Neural progenitor cell (in vitro differentiated cells): Measurements from ENCODE around the gene SMARCC1. TPM values are rescaled to one million over a fixed set of nuclear protein-coding genes. Genes with fewer than 3 reads are reported as not detected.
A peak's percentile ranks its signal among the peaks of the same experiment; 100 is the strongest.

Experiments used
- DNase-seq: peaks from one replicate; pipeline ENCODE4 v3.0.0-alpha.2; 2016; ENCODE audit warnings: low spot score
- H2AFZ ChIP-seq: fragments of 200-600 bp; sonication (generic); replicated peaks from 2 replicates; pipeline ENCODE4 v1.6.1; 2016; ENCODE audit warnings: antibody characterized with exemption
- H3F3A ChIP-seq: fragments of 200-600 bp; sonication (generic); 2 replicates; pipeline ENCODE4 v1.6.1; 2016; ENCODE audit warnings: antibody characterized with exemption, low read depth
- H3K27ac ChIP-seq: fragments of 200-600 bp; sonication (generic); 2 replicates; pipeline ENCODE4 v1.5.1; 2016; ENCODE audit warnings: mild to moderate bottlenecking
- H3K27me3 ChIP-seq: fragments of 200-600 bp; sonication (generic); 2 replicates; pipeline ENCODE4 v1.6.1; 2016; ENCODE audit warnings: mild to moderate bottlenecking, moderate library complexity
- H3K36me3 ChIP-seq: fragments of 200-600 bp; sonication (generic); 2 replicates; pipeline ENCODE4 v1.5.1; 2016
- H3K4me1 ChIP-seq: fragments of 200-600 bp; sonication (generic); 2 replicates; pipeline ENCODE4 v1.6.1; 2016; ENCODE audit warnings: mixed run types
- H3K4me2 ChIP-seq: fragments of 200-600 bp; sonication (generic); 2 replicates; pipeline ENCODE4 v1.6.1; 2016
- H3K4me3 ChIP-seq: fragments of 200-600 bp; sonication (generic); 2 replicates; pipeline ENCODE4 v1.5.1; 2016
- H3K79me2 ChIP-seq: fragments of 200-600 bp; sonication (generic); 2 replicates; pipeline ENCODE4 v1.6.1; 2016; ENCODE audit warnings: low read depth
- H3K9ac ChIP-seq: fragments of 200-600 bp; sonication (generic); 2 replicates; pipeline ENCODE4 v1.6.1; 2016
- H3K9me3 ChIP-seq: fragments of 200-600 bp; sonication (generic); 2 replicates; pipeline ENCODE4 v1.5.1; 2016; ENCODE audit warnings: low read depth
- H4K20me1 ChIP-seq: fragments of 200-600 bp; sonication (generic); 2 replicates; pipeline ENCODE4 v1.6.1; 2016; ENCODE audit warnings: low read depth
- H3K27ac Mint-ChIP-seq: 3 replicates; pipeline ENCODE4 v1.8.0; 2021; ENCODE audit warnings: mixed read lengths
- H3K27me3 Mint-ChIP-seq: 2 replicates; pipeline ENCODE4 v1.8.0; 2022; ENCODE audit warnings: low read depth, mild to moderate bottlenecking, inconsistent platforms, moderate library complexity, mixed read lengths; ENCODE audit not compliant: insufficient read depth
- H3K36me3 Mint-ChIP-seq: 3 replicates; pipeline ENCODE4 v1.8.0; 2021; ENCODE audit warnings: mixed read lengths
- H3K4me1 Mint-ChIP-seq: 3 replicates; pipeline ENCODE4 v1.8.0; 2021; ENCODE audit warnings: mixed read lengths
- H3K4me3 Mint-ChIP-seq: 3 replicates; pipeline ENCODE4 v1.8.0; 2021; ENCODE audit warnings: mild to moderate bottlenecking, moderate library complexity, mixed read lengths
- H3K9me3 Mint-ChIP-seq: 3 replicates; pipeline ENCODE4 v1.8.0; 2020; ENCODE audit warnings: mixed read lengths
- CTCF ChIP-seq: fragments of 200-600 bp; sonication (generic); IDR thresholded peaks from 2 replicates; pipeline ENCODE4 v1.5.1; 2017; ENCODE audit warnings: antibody characterized with exemption, mild to moderate bottlenecking
- EZH2 ChIP-seq: fragments of 200-600 bp; sonication (generic); IDR thresholded peaks from 2 replicates; pipeline ENCODE4 v1.6.1; 2017; ENCODE audit warnings: antibody characterized with exemption, mild to moderate bottlenecking, moderate library complexity
- EZH2phosphoT487 ChIP-seq: fragments of 200-600 bp; sonication (generic); IDR thresholded peaks from 2 replicates; pipeline ENCODE4 v1.6.1; 2017; ENCODE audit warnings: antibody characterized with exemption
- total RNA-seq: library from RNA; depleted of rRNA; stranded (reverse); fragments of >200 nt; gene quantifications from 2 replicates; pipeline ENCODE4 v1.2.3, GENCODE V29; 2015; ENCODE audit warnings: low replicate concordance

The SMARCC1 gene
- total RNA-seq, 1 donor from 2014 or later: 175 TPM

- Histone ChIP-seq H3K4me3 (no peak overlapping the region), H3K36me3 (peaks cover 5% of the 10 kb centered on the region), H4K20me1 (peaks cover 94% of the 10 kb centered on the region), H2AFZ (no peak overlapping the region), H3K4me2 (no peak overlapping the region), H3F3A (peaks cover 37% of the 10 kb centered on the region), H3K9ac (no peak overlapping the region), H3K9me3 (no peaks in the 10 kb centered on the region), H3K27me3 (no peaks in the 10 kb centered on the region), H3K27ac (peak overlapping the region; percentile 24), H3K4me1 (no peaks in the 10 kb centered on the region), H3K79me2 (peaks cover 100% of the 10 kb centered on the region)
- DNase-seq: no peak
- Mint-ChIP-seq H3K4me1 (no peaks in the 10 kb centered on the region), H3K27ac (no peak overlapping the region), H3K36me3 (peaks cover 22% of the 10 kb centered on the region), H3K27me3 (no peaks in the 10 kb centered on the region), H3K4me3 (no peak overlapping the region), H3K9me3 (no peaks in the 10 kb centered on the region)
- TF ChIP-seq CTCF (no peak), EZH2phosphoT487 (no peak), EZH2 (no peak)
Observed at GRCh38 chr3:47741925-47742324, 39.8 kb downstream of the SMARCC1 start.

GRCh38 chr3:47732143-47732542, 49.5 kb downstream of the SMARCC1 start:
- Mint-ChIP-seq H3K4me3 (no peak overlapping the region), H3K27ac (no peak overlapping the region), H3K9me3 (no peaks in the 10 kb centered on the region), H3K27me3 (peaks cover 2% of the 10 kb centered on the region), H3K4me1 (no peaks in the 10 kb centered on the region), H3K36me3 (peaks cover 41% of the 10 kb centered on the region)
- H2AFZ ChIP-seq: no peak overlapping the region
- peaks cover 38% of the 10 kb centered on the region for H3K36me3 ChIP-seq
- H3F3A ChIP-seq: peaks cover 30% of the 10 kb centered on the region
- H3K79me2 ChIP-seq: peaks cover 96% of the 10 kb centered on the region
- no peaks in the 10 kb centered on the region for H3K27me3 ChIP-seq
- H3K9me3 ChIP-seq: no peaks in the 10 kb centered on the region
- no peak for DNase-seq
- no peak overlapping the region for H3K9ac ChIP-seq
- no peak for TF ChIP-seq CTCF
- TF ChIP-seq EZH2: no peak
- no peak for TF ChIP-seq EZH2phosphoT487
- peaks cover 34% of the 10 kb centered on the region for H4K20me1 ChIP-seq
- H3K27ac ChIP-seq: peak overlapping the region; percentile 25
- no peaks in the 10 kb centered on the region for H3K4me1 ChIP-seq
- no peak overlapping the region for H3K4me3 ChIP-seq
- no peak overlapping the region for H3K4me2 ChIP-seq

GRCh38 chr3:47731061-47731460, 50.6 kb downstream of the SMARCC1 start:
- Histone ChIP-seq H4K20me1 (peaks cover 34% of the 10 kb centered on the region), H3K36me3 (peaks cover 36% of the 10 kb centered on the region), H3K27me3 (no peaks in the 10 kb centered on the region), H3F3A (peaks cover 25% of the 10 kb centered on the region), H3K79me2 (peaks cover 94% of the 10 kb centered on the region), H3K9me3 (no peaks in the 10 kb centered on the region), H3K4me3 (no peak overlapping the region), H3K27ac (no peak overlapping the region), H3K9ac (no peak overlapping the region), H3K4me1 (no peaks in the 10 kb centered on the region), H3K4me2 (no peak overlapping the region), H2AFZ (no peak overlapping the region)
- Mint-ChIP-seq H3K27ac (no peak overlapping the region), H3K27me3 (peaks cover 2% of the 10 kb centered on the region), H3K36me3 (peaks cover 41% of the 10 kb centered on the region), H3K9me3 (no peaks in the 10 kb centered on the region), H3K4me1 (no peaks in the 10 kb centered on the region), H3K4me3 (no peak overlapping the region)
- no peak for DNase-seq
- TF ChIP-seq EZH2phosphoT487 (no peak), EZH2 (no peak), CTCF (no peak)
